HG03354 (cell line): ENCODE data around the gene WNT10A.
"Not testable (repeated sequence)": the region's sequence is repeated elsewhere in the genome, so short reads cannot be mapped to it uniquely, and the experiment has no call there.

ENCODE experiments used
- ATAC-seq: cut with Tn5 transposase; IDR thresholded peaks from one replicate; pipeline ENCODE4 v1.9.1; 2021; ENCODE audit warnings: mild to moderate bottlenecking; ENCODE audit not compliant: unreplicated experiment, poor library complexity, severe bottlenecking

The WNT10A gene

DNA sequence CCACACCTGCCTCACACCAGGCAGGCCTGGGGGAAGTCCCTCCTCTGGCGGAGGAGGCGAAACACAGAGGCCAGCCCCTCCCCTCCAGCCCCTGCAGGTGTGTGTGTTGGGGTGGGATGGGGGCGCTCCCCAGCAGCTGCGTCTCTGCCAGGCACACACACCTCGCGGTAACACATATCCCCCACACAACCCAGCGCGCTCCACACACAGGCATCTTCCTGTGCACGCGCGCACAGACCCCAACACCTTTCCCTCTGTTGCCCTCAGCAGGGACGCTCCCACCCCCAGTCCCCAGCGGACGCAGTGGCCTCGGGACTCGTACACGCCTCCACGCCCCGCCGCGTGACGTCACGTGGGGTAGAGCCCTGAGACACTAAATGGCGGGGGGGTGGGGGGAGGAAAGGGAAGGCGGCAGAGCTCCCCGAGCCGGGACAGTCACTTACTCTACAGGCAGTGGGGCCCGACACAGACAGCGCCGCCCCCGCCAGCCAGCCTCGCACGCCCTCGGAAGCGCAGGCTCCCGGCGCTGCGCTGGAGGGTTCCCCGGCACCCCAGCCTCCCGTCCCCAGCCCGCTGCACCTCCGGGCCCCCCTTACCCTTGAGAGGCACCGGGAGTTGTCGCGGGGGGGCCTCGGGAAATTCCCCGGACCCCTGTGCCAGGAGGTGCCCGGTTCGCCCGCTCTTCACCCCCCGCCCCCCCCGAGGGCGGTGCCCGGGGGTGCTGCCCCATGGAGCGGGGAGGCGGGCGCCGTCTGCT lies at the start of gene WNT10A:
TSS of gene WNT10A (plus strand) at position 751 of the 757 bp plus-strand sequence. CDS start 144 bp downstream, outside the sequence.
- ATAC-seq = peak; percentile 75

DNA sequence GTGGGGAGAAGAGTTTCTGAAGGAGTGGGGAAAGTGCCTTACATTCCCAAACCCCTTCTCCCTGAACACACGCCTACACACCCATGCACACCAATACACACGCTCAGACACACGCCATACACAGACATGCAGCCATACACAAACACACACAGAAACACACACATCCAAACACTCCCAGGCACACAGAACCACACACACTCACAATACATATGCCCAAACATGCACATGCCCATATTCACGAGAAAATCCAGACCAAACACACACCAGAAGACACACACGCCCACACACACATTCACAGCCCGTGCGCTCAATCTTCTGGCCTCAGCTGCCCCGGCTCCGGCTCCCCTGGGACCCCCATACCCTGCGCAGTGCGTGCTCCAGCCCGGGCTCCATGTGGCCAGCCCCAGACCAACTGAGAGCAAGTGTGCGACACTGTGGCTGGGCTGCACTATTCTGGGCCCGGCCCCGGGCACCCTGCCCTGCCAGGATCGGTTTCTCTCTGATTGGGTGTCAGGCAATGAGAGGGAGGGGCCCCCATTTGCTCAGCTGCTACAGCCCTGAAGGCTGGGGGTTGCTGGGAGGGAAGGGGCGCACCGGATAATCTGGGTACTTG lies 49.2 kb upstream of the WNT10A start, which contains the start of gene PRKAG3:
TSS of gene PRKAG3 (minus strand) at position 426 of the 613 bp plus-strand sequence.
- ATAC-seq = no peak

- ATAC-seq = no peak
Observed at GRCh38 chr2:218832081-218832480, 48.6 kb upstream of the WNT10A start.

DNA sequence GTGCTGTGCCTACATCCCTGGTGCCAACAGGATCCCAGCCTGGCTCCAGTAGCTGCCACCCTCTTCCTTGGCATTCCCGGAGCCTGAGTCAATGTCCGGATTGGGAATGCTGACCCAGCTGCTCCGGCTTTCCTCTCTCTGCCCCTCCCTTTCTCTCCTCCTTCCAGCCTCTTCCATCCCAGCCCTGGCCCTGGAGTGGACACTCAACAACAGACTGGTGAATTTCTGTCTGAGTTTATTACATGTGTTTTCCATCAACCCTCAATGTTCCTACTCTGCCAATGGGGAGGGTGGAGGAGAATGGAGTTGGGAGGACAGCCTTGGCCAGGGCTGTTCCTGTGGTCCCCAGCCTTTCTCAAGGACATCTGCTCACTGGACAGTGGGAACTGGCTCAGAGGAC lies 48.1 kb upstream of the WNT10A start:
- ATAC-seq = no peak

GRCh38 chr2:218833023-218833609 lies 47.5 kb upstream of the WNT10A start:
- ATAC-seq = no peak

- ATAC-seq = no peak
Observed at GRCh38 chr2:218834685-218835084, 46.0 kb upstream of the WNT10A start.

DNA sequence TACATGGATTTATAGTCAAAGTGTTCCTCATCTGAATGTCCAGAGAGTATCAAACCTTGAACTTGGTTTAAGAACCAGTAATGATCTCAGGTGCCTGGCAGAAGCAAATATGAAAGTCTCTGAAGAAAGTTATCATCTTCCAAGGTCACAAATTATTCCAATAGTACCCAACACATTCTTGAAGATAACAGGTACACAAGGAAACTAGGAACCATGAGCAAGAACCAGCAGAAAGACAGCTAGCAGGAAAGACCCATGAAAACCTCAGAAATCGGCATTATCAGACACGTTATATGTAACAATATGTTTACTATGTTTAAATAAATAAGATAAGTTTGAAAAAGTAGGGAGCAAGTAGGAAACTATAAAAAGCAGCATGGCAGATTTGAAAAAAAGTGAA lies 43.2 kb upstream of the WNT10A start:
- ATAC-seq = no peak

DNA sequence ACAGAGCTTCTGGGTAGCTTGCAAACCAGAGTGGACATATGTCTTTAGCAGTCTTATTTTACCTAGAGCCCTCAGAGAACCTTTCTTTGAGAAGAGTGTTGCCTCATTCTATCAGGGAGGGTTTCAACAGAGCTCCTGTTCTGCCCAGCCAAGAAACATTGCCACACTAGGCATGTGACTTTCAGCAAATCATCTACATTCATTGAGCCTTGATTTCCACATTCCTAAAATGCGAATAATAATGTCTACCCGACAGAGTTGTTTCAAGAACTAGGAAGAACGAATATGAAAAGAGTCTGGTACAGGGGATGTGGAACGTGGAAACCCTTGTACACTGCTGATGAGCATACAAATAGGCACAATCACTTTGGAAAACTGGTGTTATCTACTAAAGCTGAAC lies 41.2 kb upstream of the WNT10A start:
- no peak for ATAC-seq

DNA sequence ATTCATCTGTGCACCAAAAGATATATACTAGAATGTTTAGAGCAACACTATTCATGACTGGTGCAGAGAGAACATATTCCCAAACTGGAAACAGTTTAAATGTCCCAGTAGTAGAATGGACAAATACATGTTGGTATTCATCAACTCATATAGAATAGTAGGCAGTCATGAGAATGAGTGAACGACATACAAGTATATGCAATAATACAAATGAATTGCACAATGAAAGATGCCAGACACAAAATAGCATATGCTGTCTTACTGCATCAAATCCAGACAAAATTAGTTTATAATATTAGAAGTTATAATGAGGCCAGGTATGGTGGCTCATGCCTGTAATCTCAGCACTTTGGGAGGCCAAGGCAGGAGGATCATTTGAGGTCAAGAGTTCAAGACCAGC lies 40.8 kb upstream of the WNT10A start:
- ATAC-seq = no peak

GRCh38 chr2:218844334-218844733 lies 36.3 kb upstream of the WNT10A start:
- not testable (repeated sequence) for ATAC-seq

GRCh38 chr2:218846963-218847362 lies 33.7 kb upstream of the WNT10A start:
- ATAC-seq = not testable (repeated sequence)

- no peak for ATAC-seq
Observed at GRCh38 chr2:218849721-218850120, 30.9 kb upstream of the WNT10A start.

GRCh38 chr2:218850796-218851195 lies 29.9 kb upstream of the WNT10A start:
- ATAC-seq = no peak

- ATAC-seq = no peak
Observed at GRCh38 chr2:218851286-218851685, 29.4 kb upstream of the WNT10A start.

- ATAC-seq = no peak
Observed at GRCh38 chr2:218852911-218853667, 27.6 kb upstream of the WNT10A start.

DNA sequence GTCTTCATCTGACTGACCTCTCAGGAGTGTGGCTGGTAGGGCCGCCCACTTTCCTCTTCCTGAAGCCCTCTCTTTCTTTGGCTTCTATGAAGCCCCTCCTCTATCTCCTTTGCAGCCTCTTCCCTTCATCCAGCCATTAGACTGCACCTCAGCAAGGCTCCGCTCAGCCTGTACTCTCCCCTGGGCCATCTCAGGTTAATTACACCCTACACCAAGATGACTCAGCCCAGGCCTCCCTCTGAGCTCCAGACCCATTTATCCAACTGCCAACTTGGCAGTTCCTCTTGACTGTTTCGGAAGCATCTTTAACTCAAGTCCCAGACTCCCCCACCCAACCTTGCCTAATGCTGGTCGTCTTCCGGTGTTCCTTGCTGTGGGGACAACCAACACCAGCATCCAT lies 26.9 kb upstream of the WNT10A start:
- ATAC-seq = no peak

GRCh38 chr2:218854860-218855259 lies 25.8 kb upstream of the WNT10A start:
- ATAC-seq = no peak

DNA sequence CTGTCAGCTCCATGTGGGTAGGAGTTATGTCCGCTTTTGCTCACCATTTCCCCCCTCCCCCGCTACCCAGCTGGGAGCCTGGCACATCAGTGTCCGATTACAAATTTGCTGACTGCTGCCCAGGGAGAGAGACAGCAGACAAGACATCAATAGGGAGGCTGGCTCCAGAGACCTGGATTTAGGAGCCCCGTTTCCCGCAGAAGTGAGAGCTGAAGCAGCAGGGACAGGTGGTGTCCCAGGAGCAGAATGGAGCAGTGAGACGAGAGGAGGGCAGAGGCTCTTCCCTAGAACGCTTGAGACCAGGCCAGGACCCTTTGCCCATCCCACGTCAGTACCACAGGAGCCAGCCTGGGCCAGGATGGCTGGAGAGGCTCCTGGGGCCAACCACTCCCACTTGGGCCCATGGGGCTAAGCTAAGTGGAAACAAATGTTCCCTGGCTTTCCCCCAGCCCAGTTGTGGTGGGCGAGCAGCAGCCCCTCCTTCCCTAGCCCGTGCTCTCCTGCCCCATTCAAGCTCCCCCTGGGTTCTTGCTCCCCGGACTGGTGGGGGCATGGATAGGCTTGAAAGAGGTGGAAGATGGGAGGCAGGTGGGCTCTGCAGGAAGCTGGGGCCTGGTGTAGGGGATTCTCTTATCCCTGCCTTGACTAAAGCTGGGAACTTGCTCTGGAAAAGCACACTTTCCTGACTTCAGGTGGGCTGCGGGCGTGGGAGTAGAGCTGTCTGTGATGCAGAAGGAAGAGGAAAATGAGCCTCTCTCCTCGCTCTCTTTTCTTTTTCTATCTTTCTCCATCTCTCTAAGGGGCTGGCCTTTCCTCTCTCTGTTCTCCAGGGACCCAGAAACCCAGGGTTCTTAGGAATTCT lies 25.1 kb upstream of the WNT10A start:
- no peak for ATAC-seq

DNA sequence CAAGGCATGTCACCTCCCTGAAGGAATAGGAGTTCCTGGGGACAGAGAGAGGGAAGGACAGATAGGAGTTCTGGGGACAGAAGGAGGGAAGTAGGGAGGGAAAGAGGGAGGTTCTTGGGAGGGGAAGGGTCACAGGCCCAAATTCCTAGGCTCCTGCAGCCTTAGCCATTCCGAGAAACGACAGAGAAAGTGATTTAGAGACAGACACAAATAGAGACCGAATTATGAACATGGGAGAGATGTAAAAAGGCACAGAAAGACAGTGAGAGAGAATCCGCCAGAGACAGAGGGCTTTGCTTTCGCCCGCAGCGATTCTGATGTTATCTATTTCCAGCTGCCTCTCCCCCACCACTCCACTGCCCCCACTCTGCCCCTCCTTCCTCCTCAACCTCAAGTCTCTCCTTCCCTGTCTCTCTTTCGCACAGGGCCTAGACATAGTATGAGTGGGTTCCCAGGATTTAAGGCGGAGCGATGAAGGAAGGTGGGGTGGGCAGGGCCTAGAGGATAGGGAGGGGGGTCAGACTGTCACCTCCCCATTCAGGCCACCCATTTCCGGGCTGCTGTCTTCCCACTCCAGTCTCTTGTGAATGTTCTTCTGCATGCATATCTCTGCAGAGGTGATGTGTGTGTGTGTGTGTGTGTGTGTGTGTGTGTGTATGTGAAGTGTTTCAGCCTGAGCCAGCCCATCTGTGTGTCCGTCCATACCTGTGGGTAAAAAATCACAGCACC lies 24.3 kb upstream of the WNT10A start:
- ATAC-seq = no peak
